Globus pallidus (tissue), 1 donor: Measurements from ENCODE around the gene NUP85.
"Not testable (repeated sequence)": the region's sequence is repeated elsewhere in the genome, so short reads cannot be mapped to it uniquely, and the experiment has no call there.

Source experiments
- DNase-seq: peaks from one replicate; pipeline ENCODE4 v3.0.0-alpha.2; 2015; ENCODE audit warnings: low spot score

Gene NUP85

DNA sequence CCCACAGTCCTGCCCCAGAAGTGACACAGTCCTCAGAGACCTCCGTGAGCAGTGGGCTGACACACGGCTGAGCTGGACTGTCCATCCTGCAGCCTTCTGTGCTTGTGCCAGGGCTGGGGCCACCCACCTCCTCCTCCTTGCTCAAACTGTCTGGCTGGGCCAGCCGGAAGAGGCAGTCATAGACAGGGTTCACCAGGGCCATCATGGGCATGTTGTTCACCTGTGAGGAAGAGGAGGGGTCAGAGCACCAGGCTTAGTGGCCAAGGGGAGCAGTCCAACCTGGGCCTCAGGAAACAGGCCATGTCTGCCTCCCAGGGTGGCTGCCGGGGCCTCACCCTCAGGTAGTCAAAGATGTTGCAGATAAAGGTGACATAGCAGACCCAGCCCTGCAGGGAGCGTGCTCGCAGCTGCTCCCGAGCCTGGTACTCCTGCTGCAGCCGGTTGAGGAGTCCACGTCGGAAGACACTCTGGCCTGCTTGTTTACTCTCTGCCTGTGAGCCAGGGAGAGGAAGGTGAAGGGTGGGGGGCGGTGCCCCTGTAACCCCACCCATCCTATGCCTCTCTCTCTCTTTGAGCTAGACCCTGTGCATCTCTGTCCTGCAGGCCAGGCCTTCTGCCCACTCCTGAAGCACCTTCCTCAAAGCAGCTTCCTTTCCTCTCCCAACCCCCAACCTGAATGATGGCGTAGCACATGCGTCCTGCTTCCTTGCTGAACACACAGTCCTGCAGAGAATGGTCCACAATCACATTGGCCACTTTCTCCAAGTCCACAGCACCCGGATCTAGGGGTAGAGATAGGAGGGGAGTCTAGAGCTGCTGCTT is 62.1 kb downstream of the NUP85 start:
- DNase-seq: no peak

DNA sequence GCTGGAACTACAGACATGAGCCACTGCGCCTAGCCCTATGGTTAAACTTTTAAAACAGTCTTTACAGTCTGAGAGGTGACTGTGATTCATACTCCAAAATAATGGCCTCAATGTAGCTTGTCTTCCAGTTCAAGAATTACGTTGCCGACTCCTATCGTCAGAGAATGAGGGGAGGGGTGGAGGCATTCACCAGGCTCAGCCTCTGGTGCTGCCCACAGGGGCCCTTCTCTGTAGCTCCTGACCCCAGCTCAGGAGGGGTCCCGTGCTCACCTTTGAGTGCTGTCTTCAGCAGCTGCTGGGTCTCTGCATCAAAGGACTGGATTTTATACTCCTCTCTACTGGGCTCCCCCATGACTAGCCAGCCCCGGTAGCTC is 64.4 kb downstream of the NUP85 start:
- no peak for DNase-seq

DNA sequence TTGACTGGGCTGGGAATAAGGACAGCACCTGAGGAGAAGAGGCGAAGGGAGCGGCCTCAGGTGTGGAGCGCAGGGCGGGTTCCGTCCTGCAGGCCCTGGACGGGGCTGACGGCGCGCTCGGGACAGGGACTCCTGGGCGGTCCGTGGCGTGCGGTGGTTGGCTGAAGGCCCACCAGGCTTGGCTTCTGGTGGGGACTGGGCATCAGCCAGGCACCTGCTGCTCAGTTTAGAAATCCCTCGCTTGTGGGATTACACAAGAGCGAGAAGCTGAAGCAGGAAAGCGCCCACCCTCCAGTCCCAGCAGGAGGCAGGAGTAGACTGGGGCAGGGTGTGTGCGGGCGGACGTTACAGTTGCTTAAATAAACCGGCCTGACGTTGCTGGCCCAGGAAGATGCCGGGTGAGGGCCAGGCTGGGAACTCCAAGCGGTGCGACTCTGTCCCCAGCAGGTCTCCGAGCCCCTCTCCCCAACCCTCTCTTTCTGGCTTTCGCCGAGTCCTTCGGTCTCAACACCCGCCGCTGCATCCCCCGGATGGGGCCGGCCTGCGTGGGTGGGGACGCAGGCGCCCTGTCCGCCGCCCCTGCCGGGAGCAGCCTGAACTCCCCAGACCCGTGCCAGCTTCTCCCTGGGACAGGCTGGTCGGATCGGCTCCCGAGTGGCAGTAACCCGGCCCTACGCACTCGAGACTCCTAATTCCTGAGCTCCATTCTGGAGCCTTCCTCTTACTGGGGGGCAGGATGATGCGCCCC is 64.9 kb downstream of the NUP85 start:
- DNase-seq: peak; percentile 54

DNA sequence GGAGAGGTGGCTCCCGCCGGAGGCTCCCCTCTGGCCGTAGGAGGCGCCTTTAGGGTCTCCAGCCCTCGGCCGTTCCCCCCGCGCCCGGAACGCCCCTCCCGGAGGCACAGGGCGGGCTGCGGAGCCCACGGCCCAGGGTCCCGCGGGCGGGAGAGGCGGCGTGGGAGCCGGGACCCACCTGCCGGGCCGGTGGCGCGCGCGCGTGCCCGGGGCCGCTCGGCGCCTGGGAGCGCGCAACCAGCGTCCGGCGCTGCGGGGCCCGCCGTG is 65.4 kb downstream of the NUP85 start, which contains the start of gene MIF4GD:
Gene MIF4GD, minus strand, starts transcription at position 266 of the 267 bp plus-strand sequence. CDS start 1,036 bp downstream, outside the sequence.
- DNase-seq: no peak

DNA sequence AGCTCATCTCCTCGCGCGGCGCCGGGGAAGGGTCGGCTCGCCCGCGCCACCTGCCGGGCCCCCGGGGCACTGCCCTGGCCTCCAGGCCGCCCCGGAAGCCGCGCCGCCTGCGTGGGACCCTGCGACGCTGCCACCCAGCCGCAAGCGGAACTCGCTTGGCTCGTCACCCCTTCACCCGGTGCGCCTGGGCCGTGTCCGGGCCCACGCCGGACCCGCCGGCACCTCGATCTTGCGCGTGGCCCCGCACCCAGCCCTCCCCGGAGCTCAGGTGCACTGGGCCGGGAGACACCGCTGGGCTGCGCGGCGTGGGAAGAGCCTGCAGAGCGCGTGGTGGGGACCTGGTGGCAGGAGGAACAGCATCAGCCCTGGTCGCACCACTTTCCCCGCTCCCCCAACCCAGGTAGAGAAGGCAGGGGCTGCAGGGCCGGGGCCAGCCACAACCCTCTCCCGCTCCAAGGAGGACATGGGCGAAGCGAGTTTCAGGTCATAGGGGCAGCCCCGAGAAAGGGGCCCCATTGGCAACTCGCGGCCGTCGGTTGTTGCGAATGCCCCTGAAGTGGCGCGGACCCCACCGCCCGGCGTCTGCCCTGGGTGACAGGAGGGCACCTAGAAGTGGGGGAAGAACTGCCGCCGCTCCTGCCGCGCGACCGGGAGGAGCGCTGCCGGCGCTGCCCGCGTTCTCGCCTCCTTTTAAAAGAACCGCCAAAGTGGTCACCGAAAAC is 65.9 kb downstream of the NUP85 start:
- DNase-seq: peak; percentile 70

DNA sequence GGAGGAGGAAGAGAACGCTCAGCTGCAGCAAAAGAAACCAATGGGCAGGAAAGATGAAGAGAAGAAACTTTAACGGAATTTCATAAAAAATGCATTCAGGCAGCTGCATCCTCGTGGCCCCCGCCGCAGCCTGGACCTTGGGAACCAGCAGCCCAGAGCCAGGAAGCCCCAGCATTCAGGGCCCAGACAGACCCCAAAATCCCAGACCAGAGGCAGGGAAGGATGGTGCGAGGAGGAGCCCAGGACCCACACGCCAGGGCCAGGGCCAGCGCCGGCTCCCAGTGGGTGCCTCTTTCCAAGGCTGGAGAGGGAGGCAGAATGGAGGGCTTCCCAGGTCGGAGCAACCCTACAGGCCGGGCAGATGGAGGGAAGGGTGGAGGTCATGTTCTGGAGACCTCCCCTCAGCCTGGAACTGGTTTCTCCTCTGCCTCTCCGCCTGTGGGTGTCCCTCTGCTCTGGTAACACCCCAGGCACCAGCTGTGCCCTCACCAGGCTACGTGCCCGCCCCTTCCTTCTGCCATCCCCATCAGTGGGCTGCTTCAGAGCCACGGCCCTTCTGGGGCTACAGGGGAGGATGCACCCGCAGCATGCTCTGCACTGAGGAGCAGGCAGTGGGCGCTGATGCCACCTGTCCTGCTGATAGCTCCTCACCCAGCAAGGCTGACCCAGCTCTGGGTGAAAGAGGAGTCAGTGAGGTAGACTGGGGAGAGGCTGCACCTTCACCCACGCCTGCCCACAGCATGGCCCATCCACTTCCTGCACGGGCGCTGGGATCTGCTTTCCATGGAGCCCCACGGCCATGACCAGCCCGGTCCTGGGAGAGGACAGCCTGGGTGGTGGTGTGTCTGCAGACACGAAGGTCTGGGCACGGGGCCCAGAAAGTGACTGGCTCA is 66.7 kb downstream of the NUP85 start:
- no peak for DNase-seq

DNA sequence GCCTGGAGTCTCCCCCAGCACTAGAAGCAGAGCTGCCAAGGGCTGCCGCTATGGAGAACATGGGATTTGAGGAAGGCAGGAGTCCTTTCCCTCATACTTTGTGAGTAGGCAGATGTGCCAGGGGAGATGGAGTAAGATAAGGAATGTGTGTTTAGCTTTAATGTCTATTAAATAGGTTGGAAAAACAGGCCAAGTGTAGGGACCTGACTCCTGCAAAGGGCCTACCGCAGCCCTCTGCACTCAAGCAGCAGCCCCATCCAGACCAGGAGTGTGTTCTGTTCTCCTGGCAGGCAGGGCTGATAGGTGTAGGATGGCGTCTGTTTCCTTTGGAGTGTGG is 67.3 kb downstream of the NUP85 start:
- no peak for DNase-seq

DNA sequence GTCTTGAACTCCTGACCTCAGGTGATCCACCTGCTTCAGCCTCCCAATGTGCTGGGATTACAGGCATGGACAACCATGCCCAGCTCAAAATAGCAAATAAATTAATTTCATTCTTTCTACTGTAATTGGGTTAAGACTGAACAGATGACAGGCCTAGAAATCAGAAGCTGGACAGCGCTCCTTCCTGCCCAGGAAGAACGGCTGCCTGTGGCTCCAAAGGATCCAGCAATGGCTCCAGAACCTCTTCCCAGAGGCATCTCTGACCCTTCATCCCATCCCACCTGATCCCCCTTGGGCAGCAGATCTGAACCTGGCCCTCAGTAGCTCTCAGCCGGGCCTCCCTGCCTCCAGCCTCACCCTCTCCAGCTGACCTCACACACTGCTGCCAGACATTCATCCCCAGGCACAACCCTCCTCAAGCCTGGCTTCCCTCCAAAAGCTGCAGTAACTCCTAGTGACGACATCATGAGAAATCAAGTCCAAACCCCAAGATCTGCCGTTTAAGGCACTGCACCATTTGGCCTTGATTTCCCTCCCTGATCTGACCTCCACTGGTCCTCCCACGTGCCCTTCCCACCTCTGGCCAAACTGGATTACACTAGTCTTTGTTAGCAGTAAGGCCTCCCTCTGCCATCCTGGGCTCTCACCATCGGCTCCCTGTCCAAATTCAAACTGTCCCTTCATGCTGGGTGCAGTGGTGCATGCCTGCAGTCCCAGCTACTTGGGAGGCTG is 68.7 kb downstream of the NUP85 start:
- no peak for DNase-seq

DNA sequence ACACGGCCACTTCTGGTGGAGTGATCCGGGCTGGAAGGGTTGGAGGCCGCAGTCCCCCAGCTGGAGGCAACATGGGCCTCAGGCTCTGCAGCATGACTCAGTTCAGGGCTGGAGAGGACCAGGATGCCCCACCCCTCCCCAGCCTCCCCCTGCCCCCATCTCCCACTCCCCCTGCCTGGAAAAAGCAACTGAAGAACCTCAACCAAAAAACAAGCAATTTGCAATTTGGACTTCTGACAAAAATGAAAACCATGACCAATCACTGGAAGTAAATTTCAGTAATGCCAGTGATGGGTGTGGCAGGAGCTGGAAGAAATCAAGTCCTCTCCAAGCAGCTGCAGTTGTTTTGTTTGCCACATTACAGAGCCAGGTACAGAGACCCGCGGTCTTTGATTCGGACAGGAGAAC is 72.2 kb downstream of the NUP85 start:
- DNase-seq: no peak

DNA sequence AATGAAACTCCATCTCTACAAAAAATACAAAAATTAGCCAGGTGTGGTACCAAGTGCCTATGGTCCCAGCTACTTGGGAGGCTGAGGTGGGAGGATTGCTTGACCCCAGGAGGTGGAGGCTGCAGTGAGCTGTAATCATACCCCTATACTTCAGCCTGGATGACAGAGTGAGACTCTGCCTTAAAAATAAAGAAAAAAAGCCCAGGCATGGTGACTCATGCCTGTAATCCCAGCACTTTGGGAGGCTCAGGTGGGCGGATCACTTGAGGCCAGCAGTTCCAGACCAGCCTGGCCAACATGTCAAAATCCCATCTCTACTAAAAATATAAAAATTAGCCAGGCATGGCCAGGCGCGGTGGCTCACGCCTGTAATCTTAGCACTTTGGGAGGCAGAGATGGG is 74.7 kb downstream of the NUP85 start:
- DNase-seq: not testable (repeated sequence)

DNA sequence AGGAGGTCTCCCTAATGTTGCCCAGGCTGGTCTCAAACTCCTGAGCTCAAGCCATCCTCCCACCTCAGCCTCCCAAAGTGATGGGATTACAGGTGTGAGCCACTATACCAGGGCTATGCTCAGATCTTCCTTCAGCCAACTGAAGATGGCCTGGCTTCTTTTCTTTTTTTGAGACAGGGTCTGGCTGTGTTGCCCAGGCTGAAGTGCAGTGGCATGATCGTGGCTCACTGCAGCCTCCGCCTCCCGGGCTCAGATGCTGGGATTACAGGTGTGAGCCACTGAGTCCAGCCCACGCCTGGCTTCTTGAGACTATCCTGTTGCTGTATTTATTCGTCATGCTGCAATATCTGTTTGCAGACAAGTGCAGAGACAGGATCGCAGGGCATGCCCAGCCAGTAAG is 79.6 kb downstream of the NUP85 start:
- DNase-seq: no peak
